GM21526 (cell line): ENCODE results near the gene HVCN1.

Experiments
- ATAC-seq: cut with Tn5 transposase; IDR thresholded peaks from one replicate; pipeline ENCODE4 v1.9.1; 2021; ENCODE audit warnings: moderate library complexity; ENCODE audit not compliant: unreplicated experiment, low FRiP score

The HVCN1 gene

GRCh38 chr12:110699591-110700445, 10.9 kb upstream of the HVCN1 start:
- no peak for ATAC-seq

GRCh38 chr12:110698171-110698902, 9.4 kb upstream of the HVCN1 start:
- no peak for ATAC-seq

GRCh38 chr12:110697236-110697635, 8.3 kb upstream of the HVCN1 start:
- no peak for ATAC-seq

- ATAC-seq, result no peak
These were observed 7.4 kb upstream of the HVCN1 start for GRCh38 chr12:110696283-110696682.

- ATAC-seq, result no peak
These were observed 5.5 kb upstream of the HVCN1 start for GRCh38 chr12:110694330-110694901.

- ATAC-seq, result no peak
These were observed 4.8 kb upstream of the HVCN1 start for GRCh38 chr12:110693731-110694130.

GRCh38 chr12:110690127-110690430, 1.2 kb upstream of the HVCN1 start:
- no peak for ATAC-seq

- ATAC-seq, result no peak
These were observed 589 bp upstream of the HVCN1 start for GRCh38 chr12:110689281-110690126.

- ATAC-seq, result no peak
These were observed 1.3 kb downstream of the HVCN1 start for GRCh38 chr12:110687396-110688169.

- no peak for ATAC-seq
These were observed 2.5 kb downstream of the HVCN1 start for GRCh38 chr12:110686294-110686903.

GRCh38 chr12:110684312-110684836, 4.5 kb downstream of the HVCN1 start:
- no peak for ATAC-seq

GRCh38 chr12:110683888-110684287, 5.0 kb downstream of the HVCN1 start:
- ATAC-seq, result no peak

GRCh38 chr12:110680032-110680431, 8.9 kb downstream of the HVCN1 start:
- no peak for ATAC-seq

GRCh38 chr12:110679201-110679600, 9.7 kb downstream of the HVCN1 start:
- ATAC-seq, result no peak

GRCh38 chr12:110677982-110678381, 10.9 kb downstream of the HVCN1 start:
- ATAC-seq, result no peak

GRCh38 chr12:110677206-110677911, 11.6 kb downstream of the HVCN1 start:
- ATAC-seq, result peak; percentile 45

GRCh38 chr12:110676171-110676570, 12.7 kb downstream of the HVCN1 start:
- ATAC-seq, result no peak

- ATAC-seq, result no peak
These were observed 18.7 kb downstream of the HVCN1 start for GRCh38 chr12:110670161-110670701.

- no peak for ATAC-seq
These were observed 19.8 kb downstream of the HVCN1 start for GRCh38 chr12:110669193-110669502.
